ENCODE measurements around the gene MRPL36.
"Not testable (repeated sequence)": the region's sequence is repeated elsewhere in the genome, so short reads cannot be mapped to it uniquely, and the experiment has no call there.

Gene MRPL36

GRCh38 chr5:1814183-1815020, 14.8 kb upstream of the MRPL36 start:
- DNase-seq, result no peak

DNA sequence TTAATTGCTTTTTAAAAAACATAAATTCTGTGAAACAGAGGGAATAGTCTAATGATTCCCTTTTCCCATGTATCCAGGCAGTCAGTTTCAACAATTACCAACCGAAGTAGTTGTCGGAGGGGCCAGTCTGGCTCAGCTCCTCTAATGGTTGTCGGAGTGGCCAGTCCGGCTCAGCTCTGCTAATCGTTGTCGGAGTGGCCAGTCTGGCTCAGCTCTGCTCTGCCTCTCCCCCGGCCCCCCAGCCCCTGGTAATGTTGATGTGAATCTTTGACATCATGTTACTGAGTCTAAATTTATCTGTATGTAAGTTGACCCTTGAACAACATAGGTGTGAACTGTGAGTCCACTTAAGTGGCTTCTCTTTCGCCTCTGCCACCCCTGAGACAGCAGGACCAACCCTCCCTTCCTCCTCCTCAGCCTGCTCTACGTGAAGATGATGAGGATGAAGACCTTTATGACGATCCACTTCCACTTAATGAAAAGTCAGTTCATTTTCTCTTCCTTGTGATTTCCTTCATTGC, 11.0 kb upstream of the MRPL36 start:
- no peak for DNase-seq

DNA sequence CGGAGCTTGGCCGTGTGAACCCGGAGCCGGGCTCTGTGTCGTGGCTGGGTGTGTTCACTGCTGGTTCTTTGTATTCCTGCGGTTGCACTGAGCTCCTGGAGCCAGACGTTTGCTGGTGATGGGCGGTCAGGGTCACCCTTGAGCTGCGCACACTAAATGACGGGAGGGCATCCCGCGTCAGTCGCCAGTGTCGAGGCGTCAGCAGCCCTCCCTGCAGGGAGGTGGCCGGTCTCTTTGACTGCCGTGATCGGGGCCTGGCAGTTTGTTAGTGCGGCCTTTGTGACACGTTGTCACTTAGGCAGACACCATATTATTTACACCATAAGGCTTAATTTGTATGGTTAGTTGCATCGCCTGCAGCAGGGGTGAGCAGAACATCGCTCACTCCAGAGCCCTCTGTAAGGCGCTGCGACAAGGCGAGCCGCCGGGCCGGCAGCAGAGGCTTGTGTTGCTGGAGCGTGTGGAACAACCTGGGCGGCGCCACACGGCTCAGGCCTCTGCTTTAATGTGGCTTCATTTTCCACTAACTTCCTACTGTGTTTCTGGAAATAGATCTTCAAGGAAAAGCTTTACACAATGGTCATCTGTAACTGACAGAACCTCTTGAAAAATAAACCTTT, 9.9 kb upstream of the MRPL36 start:
- DNase-seq, result no peak

- no peak for DNase-seq
Observed at GRCh38 chr5:1808439-1808838, 8.8 kb upstream of the MRPL36 start.

DNA sequence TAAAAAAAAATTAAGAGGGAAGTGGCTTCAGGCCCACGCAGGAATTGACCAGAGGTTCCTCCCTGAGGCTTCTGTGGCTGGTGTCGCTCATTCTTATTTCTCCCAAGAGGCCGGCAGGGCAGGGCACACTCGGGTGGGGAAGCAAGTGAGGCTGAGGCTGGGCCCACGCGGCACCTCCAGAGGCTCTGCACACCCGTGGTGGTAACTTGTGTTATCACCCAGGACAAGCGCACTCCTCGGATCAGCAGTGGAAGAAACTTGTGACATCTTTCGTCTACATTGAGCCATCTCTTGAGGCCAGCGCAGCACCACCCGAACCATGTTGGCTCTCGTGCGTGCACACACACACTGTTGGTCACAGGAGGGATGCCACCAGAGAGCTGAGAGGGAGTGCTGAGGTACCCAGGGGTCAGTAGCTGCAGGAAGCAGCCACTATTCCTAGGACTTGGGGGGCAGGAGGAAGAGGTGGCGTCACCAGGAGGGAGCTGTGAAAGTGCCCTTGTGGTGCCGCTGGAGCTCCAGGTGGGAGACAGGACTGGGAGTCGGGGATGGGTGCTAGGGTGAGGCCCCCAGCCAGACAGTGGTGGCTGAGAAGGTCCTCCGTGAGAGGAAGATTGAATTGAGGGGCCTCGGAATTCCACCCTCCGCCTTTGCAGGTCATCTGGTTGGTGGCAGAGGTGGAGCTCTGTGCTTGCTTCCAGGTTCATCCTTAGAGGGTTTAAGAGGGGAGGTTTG, 8.0 kb upstream of the MRPL36 start:
- no peak for DNase-seq

DNA sequence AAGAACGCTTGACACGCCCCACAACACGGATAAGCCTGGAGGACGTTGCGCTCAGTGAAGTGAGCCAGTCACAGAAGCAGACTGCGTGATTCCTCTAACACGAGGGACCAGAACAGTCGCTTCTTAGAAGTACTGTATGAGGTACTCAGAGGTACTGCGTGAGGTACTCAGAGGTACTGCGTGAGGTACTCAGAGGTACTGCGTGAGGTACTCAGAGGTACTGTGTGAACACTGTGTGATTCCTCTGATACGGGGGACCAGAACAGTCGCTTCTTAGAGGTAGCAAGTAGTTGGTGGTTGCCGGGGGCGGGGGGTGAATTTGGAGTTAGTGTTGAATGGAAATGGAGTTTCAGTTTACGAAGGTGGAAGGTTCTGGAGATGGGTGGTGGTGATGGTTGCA, 7.3 kb upstream of the MRPL36 start:
- DNase-seq, result no peak

DNA sequence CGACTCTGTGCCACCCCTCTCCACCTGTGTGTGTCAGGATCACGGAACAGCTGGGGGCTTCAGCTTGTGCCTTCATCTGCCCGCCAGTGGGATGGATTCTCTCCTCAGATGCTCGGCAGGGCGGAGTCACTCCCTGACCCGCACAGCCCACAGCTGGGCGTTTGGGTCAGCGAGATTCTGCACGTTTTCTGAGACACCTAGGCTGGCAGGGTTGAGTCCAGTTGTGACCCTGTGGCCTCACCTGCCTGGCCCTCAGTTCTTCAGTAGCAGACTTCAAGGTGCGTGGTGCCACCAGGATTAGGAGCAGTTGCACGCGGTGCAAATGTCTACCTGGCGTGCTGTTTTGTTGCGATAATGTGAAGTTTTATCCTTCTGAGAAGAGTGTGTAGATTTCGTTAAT, 6.6 kb upstream of the MRPL36 start:
- DNase-seq, result no peak

DNA sequence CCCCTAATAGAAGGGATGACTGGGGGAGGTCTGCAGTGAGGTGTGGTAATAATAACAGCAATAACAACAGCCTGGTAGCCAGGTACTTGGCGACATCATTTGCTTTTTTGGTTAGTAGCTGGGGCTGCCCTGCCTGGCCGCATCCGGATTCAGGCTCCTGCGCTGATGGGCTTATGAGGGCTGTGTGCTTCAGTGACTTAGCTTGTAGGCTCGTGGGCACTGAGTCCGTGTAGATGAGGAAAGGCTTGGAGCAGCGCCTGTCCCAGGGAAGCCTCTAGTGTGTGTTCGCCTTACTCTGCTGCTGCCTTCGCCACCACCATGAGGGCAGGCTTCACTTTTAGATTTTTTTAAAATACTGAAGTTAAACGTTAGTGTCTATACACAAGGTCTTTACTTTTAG, 6.1 kb upstream of the MRPL36 start:
- no peak for DNase-seq

GRCh38 chr5:1805326-1805725, 5.7 kb upstream of the MRPL36 start:
- no peak for DNase-seq

DNA sequence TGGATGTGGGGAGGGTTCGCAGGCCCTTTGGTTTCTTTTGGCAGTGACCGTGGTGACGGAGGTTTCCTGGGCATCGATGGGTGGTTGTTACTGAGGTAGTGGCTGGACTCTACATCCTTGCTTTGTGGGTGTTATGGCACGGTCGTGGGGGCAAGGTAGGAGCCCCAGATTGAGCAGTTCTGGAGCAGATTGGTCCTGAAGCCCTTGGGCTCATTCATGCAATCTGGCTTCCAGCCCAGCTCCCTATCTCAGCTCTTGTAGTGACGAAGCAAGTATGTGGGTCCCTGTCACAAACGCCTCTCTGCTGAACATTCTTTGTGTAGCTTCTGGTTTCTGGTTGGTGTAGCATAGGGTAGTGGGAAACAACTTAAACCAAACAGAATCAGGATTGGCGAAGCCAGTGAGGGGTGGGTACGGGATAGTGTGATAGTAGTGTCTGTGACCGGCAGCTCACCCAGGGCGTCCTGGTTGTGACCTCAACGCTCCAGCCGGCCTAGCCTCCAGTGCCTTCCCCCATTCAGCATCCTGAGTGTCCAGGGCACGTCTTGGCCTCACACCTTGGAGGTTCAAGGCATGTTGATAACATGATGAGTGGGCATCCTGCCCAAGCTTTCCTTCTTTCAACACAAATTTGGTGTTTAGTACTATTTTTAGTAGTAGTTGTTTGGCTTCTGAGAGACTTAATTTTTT, 4.5 kb upstream of the MRPL36 start:
- no peak for DNase-seq

GRCh38 chr5:1803192-1803591, 3.6 kb upstream of the MRPL36 start:
- DNase-seq, result no peak

- DNase-seq, result no peak
Observed at GRCh38 chr5:1801967-1802295, 2.3 kb upstream of the MRPL36 start.

GRCh38 chr5:1801222-1801966, 1.8 kb upstream of the MRPL36 start, which contains the start of gene NDUFS6:
TSS of gene NDUFS6 (plus strand) at chr5:1801407. CDS start at chr5:1801418, 11 bp downstream.
- DNase-seq, result peak; percentile 46

GRCh38 chr5:1800472-1801221, 1.0 kb upstream of the MRPL36 start:
- no peak for DNase-seq

DNA sequence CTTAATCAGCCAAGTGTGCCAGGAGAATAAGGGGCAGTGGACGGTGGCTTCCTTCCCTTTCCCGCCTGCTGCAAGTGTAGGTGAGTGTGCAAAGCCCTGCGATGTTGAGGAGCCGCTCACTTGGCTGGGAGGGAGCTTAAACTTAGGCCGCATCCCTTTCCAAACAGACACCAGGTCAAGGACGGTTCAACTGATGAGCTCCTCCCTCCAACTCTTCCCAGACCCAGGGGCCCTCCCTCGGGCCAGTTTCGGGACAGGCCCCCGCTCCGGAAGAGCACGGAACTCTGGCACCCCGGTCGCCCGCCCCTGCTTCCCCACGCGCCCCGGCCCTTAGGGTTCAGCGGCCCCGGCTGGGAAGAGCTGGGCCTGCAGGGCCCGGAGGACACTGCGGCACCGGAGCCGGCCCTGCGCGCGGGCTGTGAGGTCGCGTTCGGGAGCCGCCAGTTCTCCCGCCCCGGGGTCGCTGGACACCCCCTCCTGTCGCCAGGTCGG, 481 bp downstream of the MRPL36 start:
- DNase-seq, result peak; percentile 16

GRCh38 chr5:1798589-1798988, 1.0 kb downstream of the MRPL36 start:
- not testable (repeated sequence) for DNase-seq

DNA sequence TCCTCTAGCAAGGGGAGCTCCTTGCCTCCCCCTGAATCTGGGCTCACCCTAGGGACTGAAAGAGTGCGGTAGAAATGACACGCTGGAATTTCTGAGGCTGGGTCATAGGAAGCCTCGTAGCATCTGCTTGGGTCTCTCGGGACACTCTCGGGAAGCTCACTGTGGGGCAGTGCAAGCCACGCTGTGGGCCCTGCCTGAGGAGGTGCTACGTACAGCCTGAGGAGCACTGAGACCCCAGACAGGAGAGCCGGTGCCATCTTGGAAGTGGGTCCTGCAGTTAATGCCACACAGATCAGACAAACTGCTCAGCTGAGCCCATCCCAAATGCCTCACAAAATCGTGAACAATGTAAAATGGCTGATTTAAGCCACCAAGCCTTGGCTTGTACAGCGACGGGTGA, 1.8 kb downstream of the MRPL36 start:
- no peak for DNase-seq

GRCh38 chr5:1797103-1797800, 2.4 kb downstream of the MRPL36 start:
- DNase-seq, result no peak

GRCh38 chr5:1796371-1797102, 3.1 kb downstream of the MRPL36 start:
- no peak for DNase-seq

DNA sequence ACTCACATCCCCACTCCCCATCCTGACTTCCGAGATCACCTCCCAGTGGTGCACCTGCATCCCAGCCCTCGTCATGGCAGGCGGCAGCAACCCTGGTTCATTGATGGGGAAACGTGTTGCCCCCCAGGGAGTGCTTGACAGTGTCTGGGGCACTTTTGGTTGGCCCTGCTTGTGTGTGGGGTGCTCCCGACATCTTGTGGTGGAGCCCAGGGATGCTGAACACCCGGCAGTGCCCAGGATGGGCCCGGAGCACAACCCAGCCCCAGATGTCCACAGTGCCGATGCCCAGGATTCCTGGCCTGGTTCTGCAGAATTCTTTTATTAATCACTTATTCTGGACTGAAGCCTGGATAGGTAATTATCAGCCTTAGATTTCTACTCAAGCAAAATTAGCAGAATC, 3.7 kb downstream of the MRPL36 start:
- DNase-seq, result no peak

Measured in GF-D8 (cell line).